Measurements from ENCODE around the gene PREP.

PREP gene

GRCh38 chr6:105397987-105398386 lies 4.9 kb downstream of the PREP start:
- DNase-seq (ENCODE audit: low read depth in 2 of 2) = no peak

DNA sequence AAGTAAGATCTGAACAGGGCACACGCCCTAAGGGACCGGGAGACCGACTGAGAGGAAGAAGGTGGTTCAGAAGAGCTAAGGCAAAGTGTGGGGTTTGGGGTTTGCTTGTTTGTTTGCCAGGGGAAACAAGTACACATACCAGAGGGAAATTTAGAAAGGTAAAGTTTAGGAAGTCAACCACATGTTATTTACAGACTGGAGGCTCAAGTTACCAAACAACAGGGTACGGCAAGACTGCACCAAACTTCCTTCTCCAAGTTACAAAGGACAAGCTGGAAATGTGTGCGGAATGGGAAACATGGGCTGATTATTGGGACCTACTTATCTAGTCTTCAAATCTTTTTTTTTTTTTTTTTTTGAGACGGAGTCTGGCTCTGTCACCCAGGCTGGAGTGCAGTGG lies 11.2 kb downstream of the PREP start:
- DNase-seq (ENCODE audit: low read depth in 2 of 2) = no peak

DNA sequence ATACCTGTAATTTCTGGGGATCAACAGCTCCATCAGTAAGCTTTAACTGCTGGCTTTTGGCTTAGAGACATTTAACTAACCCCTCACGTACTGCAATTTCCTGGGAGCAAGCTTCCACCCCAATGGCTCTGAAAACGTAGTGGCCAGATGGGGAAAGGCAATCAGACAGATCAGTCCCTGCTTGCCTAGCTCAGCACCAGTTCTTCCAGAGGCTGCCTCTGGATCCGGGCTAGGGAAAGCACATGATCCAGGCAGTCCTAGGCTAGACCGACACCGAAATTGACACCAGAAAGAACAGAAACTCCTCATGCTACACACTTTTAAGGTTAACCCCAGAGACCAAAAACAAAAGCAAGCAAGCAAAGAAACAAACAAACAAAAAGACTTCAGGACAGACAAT lies 13.3 kb downstream of the PREP start:
- DNase-seq (ENCODE audit: low read depth in 2 of 2) = no peak

DNA sequence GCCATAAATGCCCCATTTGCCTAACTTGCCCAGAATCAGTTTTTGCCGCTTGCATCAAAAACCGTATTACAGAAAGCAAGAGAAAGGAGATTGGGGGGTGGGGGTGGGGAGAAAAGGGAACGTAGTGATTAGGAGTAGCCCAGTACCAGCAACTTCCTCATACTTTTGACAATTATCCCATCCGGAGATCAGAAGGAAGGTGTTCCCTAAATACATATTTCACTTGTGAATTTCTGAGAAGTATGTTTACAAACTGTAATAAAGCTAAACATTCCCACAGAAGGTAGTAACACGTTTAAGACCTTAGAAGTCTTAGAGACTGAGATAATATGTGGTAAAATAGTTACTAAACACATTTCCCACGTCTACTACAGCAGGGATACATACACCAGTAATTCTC lies 14.5 kb downstream of the PREP start:
- DNase-seq (ENCODE audit: low read depth in 2 of 2) = no peak

DNA sequence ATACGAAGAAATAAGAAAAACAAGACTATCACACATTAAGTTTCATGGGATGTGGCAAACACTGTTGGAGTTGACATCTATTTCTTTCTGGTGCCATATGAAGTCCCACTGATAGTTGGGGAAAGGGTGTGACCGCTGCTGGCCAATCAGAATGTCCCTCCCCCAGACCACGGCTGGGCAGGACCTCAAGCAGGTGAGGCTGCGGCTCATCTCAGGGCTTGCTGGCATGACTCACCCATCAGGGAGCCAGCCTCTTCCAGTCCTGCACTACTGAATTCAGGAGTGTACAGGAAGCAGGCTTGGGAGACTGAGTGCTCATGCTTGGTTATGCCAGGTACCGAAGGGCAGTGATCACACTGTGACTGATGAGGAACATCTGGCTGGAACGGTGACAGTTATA lies 18.9 kb downstream of the PREP start:
- no peak for DNase-seq (ENCODE audit: low read depth in 2 of 2)

- no peak for DNase-seq (ENCODE audit: low read depth in 2 of 2)
These were observed 19.9 kb downstream of the PREP start for GRCh38 chr6:105382958-105383357.

DNA sequence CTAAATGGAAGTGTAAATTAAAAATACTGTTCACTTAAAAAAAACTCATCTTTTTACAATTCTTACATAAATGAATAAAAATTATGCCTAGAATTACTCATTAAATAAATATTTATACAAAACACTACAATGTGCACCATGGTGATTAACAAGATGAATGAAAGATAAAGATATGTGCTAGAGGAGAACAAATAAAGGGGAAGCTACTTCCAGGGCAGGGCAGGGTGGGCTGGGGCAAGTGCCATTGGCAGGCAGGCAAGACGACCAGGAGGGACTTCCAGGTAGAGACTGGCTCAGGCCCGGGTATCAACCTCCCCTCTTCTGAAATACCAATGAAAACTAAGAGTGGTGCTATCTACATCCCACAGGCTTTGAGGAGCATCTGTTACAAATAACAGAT lies 20.4 kb downstream of the PREP start:
- no peak for DNase-seq (ENCODE audit: low read depth in 2 of 2)

DNA sequence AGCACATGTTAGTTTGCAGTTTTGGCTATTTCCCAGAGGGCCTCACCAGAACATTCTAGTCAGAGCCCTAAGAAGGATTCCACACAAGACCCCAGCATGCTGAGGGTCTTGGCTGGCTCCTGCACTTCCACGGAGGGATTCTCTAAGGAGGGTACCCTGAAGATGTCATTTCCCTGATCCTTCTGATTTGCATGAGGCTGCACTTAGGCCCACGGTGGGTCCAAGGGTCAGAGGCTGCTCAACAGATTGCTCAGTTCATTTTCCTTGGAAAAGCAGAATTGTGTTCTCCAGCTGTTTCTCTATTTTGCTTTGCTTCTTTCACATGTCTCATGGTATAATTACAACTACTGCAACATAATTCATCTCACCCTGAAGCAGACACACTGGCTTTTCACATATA lies 22.2 kb downstream of the PREP start:
- DNase-seq (ENCODE audit: low read depth in 2 of 2) = no peak

- DNase-seq (ENCODE audit: low read depth in 2 of 2) = no peak
These were observed 27.1 kb downstream of the PREP start for GRCh38 chr6:105375797-105376196.

DNA sequence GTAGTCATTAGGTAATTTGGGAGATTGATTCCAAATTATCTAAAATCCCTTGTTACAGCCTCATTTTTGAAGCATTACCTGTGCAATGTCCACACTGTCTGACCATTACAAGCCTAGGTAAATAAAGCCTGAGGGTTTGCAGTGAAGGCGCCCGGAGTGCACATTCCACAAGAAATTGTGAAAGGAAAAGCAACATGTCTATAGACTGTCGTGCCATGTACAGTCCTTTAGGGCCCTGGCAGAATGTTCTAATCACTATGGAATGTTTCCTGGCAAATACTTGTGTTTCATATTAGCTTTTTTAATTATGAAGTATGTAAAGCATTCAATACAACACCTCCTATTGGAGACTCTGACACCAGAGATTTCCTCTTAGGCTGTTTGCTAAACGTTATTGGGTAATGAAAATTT lies 28.9 kb downstream of the PREP start:
- peak; percentile 30 to 33 for DNase-seq (ENCODE audit: low read depth in 2 of 2)

- DNase-seq (ENCODE audit: low read depth in 2 of 2) = no peak
These were observed 29.4 kb downstream of the PREP start for GRCh38 chr6:105373481-105373880.

- no peak for DNase-seq (ENCODE audit: low read depth in 2 of 2)
These were observed 30.1 kb downstream of the PREP start for GRCh38 chr6:105372849-105373182.

DNA sequence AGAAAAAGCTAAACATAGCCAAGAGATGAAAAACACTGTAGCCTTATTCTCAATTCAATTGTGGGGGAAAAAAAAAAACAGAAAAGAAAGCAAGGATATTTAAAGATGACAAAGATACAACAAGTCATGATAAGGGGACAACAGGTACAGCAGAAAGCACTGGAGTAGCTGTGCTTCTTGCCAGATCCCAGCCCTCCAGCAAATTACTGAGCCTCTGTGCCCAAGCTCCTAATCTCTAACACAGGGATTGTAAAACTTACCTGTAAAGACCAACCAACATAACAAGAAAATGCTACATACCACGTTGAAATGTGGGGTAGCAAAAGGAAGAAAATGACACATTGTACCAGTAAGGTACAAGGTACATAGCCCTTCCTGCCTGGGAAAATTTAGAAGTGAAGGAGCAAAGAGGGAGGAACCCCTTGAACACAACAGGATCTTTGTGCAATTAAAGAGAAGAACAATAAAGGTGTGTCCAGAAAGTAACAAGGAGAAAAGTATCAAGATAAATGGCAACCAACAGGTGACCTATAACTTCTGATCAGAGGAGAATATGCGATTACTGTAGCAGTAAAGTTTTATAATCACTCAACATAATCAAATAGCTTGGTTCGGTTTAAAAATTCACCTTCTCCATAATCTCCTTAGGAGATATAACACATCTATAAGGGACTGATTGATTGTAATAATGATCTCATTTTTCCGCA lies 30.6 kb downstream of the PREP start:
- no peak for DNase-seq (ENCODE audit: low read depth in 2 of 2)

DNA sequence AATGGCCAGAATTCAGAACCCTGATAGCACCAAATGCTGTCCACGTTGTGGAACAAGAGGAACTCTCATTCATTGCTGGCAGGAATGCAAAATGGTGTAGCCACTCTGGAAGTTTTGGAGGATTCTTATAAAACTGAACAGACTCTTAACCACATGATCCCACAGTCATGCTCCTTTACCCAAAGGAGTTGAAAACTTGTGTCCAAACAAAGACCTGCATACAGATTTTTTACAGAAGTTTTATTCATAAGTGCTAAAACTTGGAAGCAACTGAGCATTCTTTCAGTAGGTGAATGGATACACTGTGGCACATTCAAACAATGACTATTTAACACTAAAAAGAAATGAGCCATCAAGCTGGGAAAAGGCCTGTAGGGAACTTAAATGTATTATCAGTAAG lies 32.5 kb downstream of the PREP start:
- no peak for DNase-seq (ENCODE audit: low read depth in 2 of 2)

DNA sequence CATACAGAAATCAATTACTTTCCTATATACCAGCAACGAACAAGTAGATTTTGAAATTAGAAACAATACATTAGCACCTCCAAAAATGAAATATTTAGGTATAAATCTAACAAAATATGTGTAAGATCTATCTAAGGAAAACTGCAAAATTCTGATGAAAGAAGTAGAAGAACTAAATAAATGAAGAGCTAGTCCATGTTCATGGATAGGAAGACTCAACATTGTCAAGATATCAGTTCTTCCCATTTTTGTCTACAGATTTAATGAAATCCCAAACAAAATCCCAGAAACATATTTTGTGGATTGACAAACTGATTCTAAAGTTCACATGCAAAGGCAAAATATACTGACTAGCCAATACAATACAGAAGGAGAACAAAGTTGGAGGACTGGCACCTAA lies 33.7 kb downstream of the PREP start:
- DNase-seq (ENCODE audit: low read depth in 2 of 2) = no peak

- no peak for DNase-seq (ENCODE audit: low read depth in 2 of 2)
These were observed 38.6 kb downstream of the PREP start for GRCh38 chr6:105364243-105364642.

DNA sequence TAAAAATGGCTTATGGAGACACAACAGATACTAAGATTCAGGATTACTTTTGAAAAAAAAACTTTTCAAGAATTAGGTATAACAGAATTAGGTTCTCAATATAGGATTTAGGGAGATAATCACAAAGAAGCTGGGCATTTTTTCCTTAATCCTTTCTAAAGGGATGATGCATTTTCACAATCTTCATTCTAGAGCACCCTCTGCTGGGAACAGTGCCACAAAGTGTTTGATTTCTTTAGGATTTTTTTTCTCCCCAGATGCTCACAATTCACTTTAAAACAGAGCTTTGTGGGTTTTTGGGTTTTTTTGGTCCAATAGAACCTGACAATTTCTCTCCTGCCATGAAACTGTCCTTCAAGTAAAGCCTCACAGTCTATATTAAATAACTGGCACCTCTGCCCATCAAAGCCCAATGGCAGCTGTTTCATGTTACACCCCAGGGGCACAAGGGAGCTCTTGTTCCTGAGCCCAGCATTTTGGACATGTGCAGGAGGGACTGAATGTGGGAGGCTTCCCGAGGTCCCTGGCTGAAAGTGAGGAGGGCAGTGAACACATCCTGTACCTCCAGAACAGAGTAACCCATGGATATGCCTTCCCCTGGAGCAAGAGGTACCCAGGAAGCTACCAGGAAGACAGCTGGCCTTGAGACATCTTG lies 39.7 kb downstream of the PREP start:
- peak; percentile 25 to 36 for DNase-seq (ENCODE audit: low read depth in 2 of 2)

DNA sequence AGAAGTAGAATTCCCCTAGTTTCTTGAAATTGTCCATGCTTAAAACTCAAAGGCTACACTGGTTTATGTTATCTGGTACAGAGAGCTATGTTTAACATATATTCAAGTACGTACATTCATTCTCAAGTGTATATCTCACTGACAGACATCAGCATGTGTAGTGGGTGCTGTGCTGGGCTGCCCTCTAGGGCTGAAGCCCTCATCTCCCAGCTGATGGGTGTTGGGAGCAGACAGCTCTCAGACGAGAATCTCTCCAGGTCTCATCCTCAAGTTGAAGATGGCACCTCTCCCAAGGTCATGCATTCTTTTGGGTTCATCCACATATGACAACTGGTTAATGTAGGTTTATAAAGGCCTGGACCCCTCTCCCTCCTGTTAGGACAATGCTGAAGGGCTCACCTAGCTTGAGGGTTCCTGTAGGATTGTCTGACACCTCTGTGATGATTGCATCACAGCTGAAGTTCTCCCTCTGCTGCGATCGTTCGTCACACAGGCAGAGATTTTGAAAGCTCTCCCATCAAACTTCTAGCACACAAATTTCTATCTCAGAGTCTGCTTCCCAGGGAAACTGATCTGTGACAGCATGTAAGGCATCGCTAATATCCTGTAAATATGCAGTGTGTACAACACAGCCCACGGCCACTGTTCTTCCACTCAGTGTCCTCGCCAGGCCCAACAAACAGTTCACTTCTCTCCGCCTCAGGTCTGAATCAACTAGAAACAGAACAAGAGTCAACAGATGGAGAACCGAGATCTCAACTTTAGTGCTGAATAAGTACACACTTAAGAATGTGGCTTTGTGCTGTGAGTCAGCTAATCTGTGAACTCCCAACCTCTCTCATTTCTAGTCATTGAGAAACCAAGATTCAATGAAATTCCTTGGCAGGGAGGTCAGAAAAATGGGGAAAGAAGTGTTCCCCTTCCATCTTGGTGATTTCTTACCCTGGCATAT lies 43.2 kb downstream of the PREP start:
- peak; percentile 80 for DNase-seq (ENCODE audit: low read depth in 2 of 2)

- DNase-seq (ENCODE audit: low read depth in 2 of 2) = no peak
These were observed 45.7 kb downstream of the PREP start for GRCh38 chr6:105357165-105357564.

DNA sequence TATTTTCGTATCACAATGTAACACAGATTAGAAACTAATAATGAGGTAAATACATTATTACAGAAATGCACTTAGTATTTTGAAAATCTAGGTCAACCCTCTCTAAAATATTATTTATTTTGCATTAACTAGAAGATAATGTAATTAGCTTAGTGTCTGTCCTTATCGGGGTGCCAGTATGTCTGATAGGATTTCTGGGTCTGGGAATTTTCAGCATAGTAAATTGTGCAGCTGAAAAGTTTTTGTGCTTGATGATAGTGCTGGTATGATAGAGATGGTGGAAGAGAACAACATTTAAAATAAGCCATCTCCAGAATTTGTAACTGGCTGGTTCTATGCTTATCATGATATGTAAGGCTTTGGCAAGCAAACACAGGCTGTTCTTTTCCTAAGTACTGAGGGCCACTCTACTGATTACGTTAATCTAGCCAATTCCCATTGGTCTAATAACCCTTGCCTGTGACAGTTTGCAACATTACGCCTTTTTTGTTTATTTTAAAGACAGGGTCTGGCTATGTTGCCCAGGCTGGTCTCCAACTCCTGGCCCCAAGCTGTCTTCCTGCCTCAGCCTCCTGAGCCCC lies 50.8 kb downstream of the PREP start:
- DNase-seq (ENCODE audit: low read depth in 2 of 2) = no peak

DNA sequence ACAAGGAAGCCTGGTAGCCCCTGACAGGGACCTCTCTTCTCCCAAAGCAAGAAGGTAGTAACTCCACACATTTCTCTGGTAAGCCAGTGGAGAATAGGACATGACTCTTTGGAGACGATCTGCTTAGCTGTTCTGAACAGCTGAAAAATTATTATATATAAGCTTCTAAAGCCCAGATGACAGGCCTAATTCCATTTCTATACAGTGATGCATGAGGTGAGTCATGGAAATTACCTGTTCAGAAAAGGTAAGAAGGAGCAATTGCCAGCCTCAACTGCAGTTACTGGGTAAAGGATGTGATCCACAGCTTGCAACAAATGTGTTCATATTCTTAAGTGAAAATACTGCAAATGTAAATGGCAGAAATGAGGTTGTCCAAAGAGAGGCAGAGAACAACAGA lies 54.0 kb downstream of the PREP start:
- DNase-seq (ENCODE audit: low read depth in 2 of 2) = no peak

GRCh38 chr6:105346052-105346451 lies 56.8 kb downstream of the PREP start:
- peak; percentile 70 to 72 for DNase-seq (ENCODE audit: low read depth in 2 of 2)

All from fibroblast of skin of left quadriceps (primary cell).